ENCODE results near the gene PIP4K2A. TPM values are rescaled to one million over a fixed set of nuclear protein-coding genes. Genes with fewer than 3 reads are reported as not detected.

The PIP4K2A gene
- total RNA-seq, 1 donor from 2014 or later: 101 TPM

- H3K9me3 Mint-ChIP-seq: no peaks in the 10 kb centered on the region
- peaks cover 56% of the 10 kb centered on the region for H3K4me1 Mint-ChIP-seq
- H3K27ac Mint-ChIP-seq: no peak overlapping the region
- intact Hi-C loops (cut with micrococcal nuclease): no loop called here
- H3K36me3 Mint-ChIP-seq (ENCODE audit: low read depth): peaks cover 10% of the 10 kb centered on the region
- H3K27me3 Mint-ChIP-seq: no peaks in the 10 kb centered on the region
- H3K4me3 Mint-ChIP-seq: no peak overlapping the region
- no peak for DNase-seq
Observed at GRCh38 chr10:22662733-22663330, 51.5 kb downstream of the PIP4K2A start.

GRCh38 chr10:22659866-22660265 lies 54.5 kb downstream of the PIP4K2A start:
- H3K36me3 Mint-ChIP-seq (ENCODE audit: low read depth): peaks cover 16% of the 10 kb centered on the region
- H3K27ac Mint-ChIP-seq: peak overlapping the region; percentile 3
- H3K4me3 Mint-ChIP-seq: no peak overlapping the region
- intact Hi-C loops (cut with micrococcal nuclease): loop anchor here (10.0 kb wide), 2 partner anchors 225 to 355 kb away; no protein-coding TSS in a partner anchor
- H3K4me1 Mint-ChIP-seq: peaks cover 70% of the 10 kb centered on the region
- H3K9me3 Mint-ChIP-seq: no peaks in the 10 kb centered on the region
- peak; percentile 54 for DNase-seq
- H3K27me3 Mint-ChIP-seq: no peaks in the 10 kb centered on the region

GRCh38 chr10:22658745-22659410 lies 55.5 kb downstream of the PIP4K2A start:
- intact Hi-C loops (cut with micrococcal nuclease): loop anchor here (1.0 to 10.0 kb wide), 3 partner anchors 7 to 354 kb away; no protein-coding TSS in a partner anchor
- H3K27me3 Mint-ChIP-seq: no peaks in the 10 kb centered on the region

GRCh38 chr10:22657566-22658225 lies 56.7 kb downstream of the PIP4K2A start:
- Mint-ChIP-seq H3K4me3 (peak overlapping the region; percentile 78), H3K9me3 (no peaks in the 10 kb centered on the region), H3K27ac (peak overlapping the region; percentile 90), H3K27me3 (no peaks in the 10 kb centered on the region), H3K36me3 (ENCODE audit: low read depth) (peaks cover 23% of the 10 kb centered on the region), H3K4me1 (peaks cover 79% of the 10 kb centered on the region)
- intact Hi-C loops (cut with micrococcal nuclease): loop anchor here (1.0 to 10.0 kb wide), 3 partner anchors 9 to 353 kb away; no protein-coding TSS in a partner anchor
- peak; percentile 54 for DNase-seq

More at GRCh38 chr10:22658745-22659410, 55.5 kb downstream of the PIP4K2A start:
- Mint-ChIP-seq H3K27ac (peak overlapping the region; percentile 90), H3K9me3 (no peaks in the 10 kb centered on the region), H3K4me3 (peak overlapping the region; percentile 78), H3K36me3 (ENCODE audit: low read depth) (peaks cover 16% of the 10 kb centered on the region), H3K4me1 (peaks cover 76% of the 10 kb centered on the region)
- peak; percentile 55 for DNase-seq

- H3K27me3 Mint-ChIP-seq: no peaks in the 10 kb centered on the region
- peak; percentile 56 for DNase-seq
- intact Hi-C loops (cut with micrococcal nuclease): loop anchor here (10.0 kb wide), 2 partner anchors 222 to 352 kb away; no protein-coding TSS in a partner anchor
- peaks cover 82% of the 10 kb centered on the region for H3K4me1 Mint-ChIP-seq
- peak overlapping the region; percentile 78 for H3K4me3 Mint-ChIP-seq
- no peaks in the 10 kb centered on the region for H3K9me3 Mint-ChIP-seq
- peak overlapping the region; percentile 90 for H3K27ac Mint-ChIP-seq
- H3K36me3 Mint-ChIP-seq (ENCODE audit: low read depth): peaks cover 23% of the 10 kb centered on the region
Observed at GRCh38 chr10:22657024-22657423, 57.4 kb downstream of the PIP4K2A start.

- intact Hi-C loops (cut with micrococcal nuclease): loop anchor here (10.0 kb wide), 2 partner anchors 221 to 351 kb away; no protein-coding TSS in a partner anchor
- Mint-ChIP-seq H3K36me3 (ENCODE audit: low read depth) (peaks cover 23% of the 10 kb centered on the region), H3K27ac (peak overlapping the region; percentile 90), H3K4me3 (peak overlapping the region; percentile 64), H3K9me3 (no peaks in the 10 kb centered on the region), H3K27me3 (no peaks in the 10 kb centered on the region), H3K4me1 (peaks cover 86% of the 10 kb centered on the region)
- DNase-seq: peak; percentile 57
Observed at GRCh38 chr10:22656036-22656435, 58.3 kb downstream of the PIP4K2A start.

GRCh38 chr10:22655312-22655981 lies 58.9 kb downstream of the PIP4K2A start:
- intact Hi-C loops (cut with micrococcal nuclease): loop anchor here (1.0 to 10.0 kb wide), 7 partner anchors 9 to 351 kb away; no protein-coding TSS in a partner anchor

GRCh38 chr10:22652988-22653481 lies 61.3 kb downstream of the PIP4K2A start:
- H3K4me3 Mint-ChIP-seq: peak overlapping the region; percentile 84
- H3K36me3 Mint-ChIP-seq (ENCODE audit: low read depth): peaks cover 28% of the 10 kb centered on the region
- H3K27me3 Mint-ChIP-seq: no peaks in the 10 kb centered on the region
- peak overlapping the region; percentile 97 for H3K27ac Mint-ChIP-seq
- no peaks in the 10 kb centered on the region for H3K9me3 Mint-ChIP-seq
- peak; percentile 78 for DNase-seq
- intact Hi-C loops (cut with micrococcal nuclease): loop anchor here (10.0 kb wide), 2 partner anchors 218 to 348 kb away; no protein-coding TSS in a partner anchor
- H3K4me1 Mint-ChIP-seq: peaks cover 92% of the 10 kb centered on the region

More at GRCh38 chr10:22655312-22655981, 58.9 kb downstream of the PIP4K2A start:
- no peaks in the 10 kb centered on the region for H3K27me3 Mint-ChIP-seq
- peak overlapping the region; percentile 64 for H3K4me3 Mint-ChIP-seq
- H3K9me3 Mint-ChIP-seq: no peaks in the 10 kb centered on the region
- peak overlapping the region; percentile 90 for H3K27ac Mint-ChIP-seq
- H3K4me1 Mint-ChIP-seq: peaks cover 88% of the 10 kb centered on the region
- peaks cover 25% of the 10 kb centered on the region for H3K36me3 Mint-ChIP-seq (ENCODE audit: low read depth)
- DNase-seq: peak; percentile 80

- Mint-ChIP-seq H3K4me3 (peak overlapping the region; percentile 44), H3K9me3 (no peaks in the 10 kb centered on the region), H3K4me1 (peaks cover 92% of the 10 kb centered on the region), H3K27me3 (no peaks in the 10 kb centered on the region), H3K27ac (peak overlapping the region; percentile 100), H3K36me3 (ENCODE audit: low read depth) (peaks cover 22% of the 10 kb centered on the region)
- intact Hi-C loops (cut with micrococcal nuclease): loop anchor here (10.0 kb wide), 2 partner anchors 217 to 347 kb away; no protein-coding TSS in a partner anchor
- DNase-seq: peak; percentile 69
Observed at GRCh38 chr10:22651276-22651980, 63.0 kb downstream of the PIP4K2A start.

GRCh38 chr10:22649994-22650393 lies 64.4 kb downstream of the PIP4K2A start:
- intact Hi-C loops (cut with micrococcal nuclease): loop anchor here (1.0 to 10.0 kb wide), 5 partner anchors 16 to 345 kb away; no protein-coding TSS in a partner anchor
- Mint-ChIP-seq H3K4me1 (peaks cover 84% of the 10 kb centered on the region), H3K9me3 (no peaks in the 10 kb centered on the region), H3K27ac (peak overlapping the region; percentile 100), H3K4me3 (peak overlapping the region; percentile 90), H3K36me3 (ENCODE audit: low read depth) (peaks cover 22% of the 10 kb centered on the region), H3K27me3 (no peaks in the 10 kb centered on the region)
- peak; percentile 67 for DNase-seq

- Mint-ChIP-seq H3K9me3 (no peaks in the 10 kb centered on the region), H3K27ac (peak overlapping the region; percentile 100), H3K4me3 (peak overlapping the region; percentile 90), H3K4me1 (peaks cover 82% of the 10 kb centered on the region), H3K27me3 (no peaks in the 10 kb centered on the region), H3K36me3 (ENCODE audit: low read depth) (peaks cover 24% of the 10 kb centered on the region)
- intact Hi-C loops (cut with micrococcal nuclease): loop anchor here (1.0 to 2.0 kb wide), 3 partner anchors 17 to 63 kb away; no protein-coding TSS in a partner anchor
- peak; percentile 77 for DNase-seq
Observed at GRCh38 chr10:22649390-22649841, 65.0 kb downstream of the PIP4K2A start.

- peak overlapping the region; percentile 90 for H3K4me3 Mint-ChIP-seq
- H3K27ac Mint-ChIP-seq: peak overlapping the region; percentile 100
- peaks cover 31% of the 10 kb centered on the region for H3K36me3 Mint-ChIP-seq (ENCODE audit: low read depth)
- peak; percentile 63 for DNase-seq
- intact Hi-C loops (cut with micrococcal nuclease): loop anchor here (2.0 kb wide), 1 partner anchor 64 kb away; no protein-coding TSS in a partner anchor
- no peaks in the 10 kb centered on the region for H3K27me3 Mint-ChIP-seq
- no peaks in the 10 kb centered on the region for H3K9me3 Mint-ChIP-seq
- H3K4me1 Mint-ChIP-seq: peaks cover 87% of the 10 kb centered on the region
Observed at GRCh38 chr10:22648547-22648961, 65.8 kb downstream of the PIP4K2A start.

Data from activated CD4-positive, alpha-beta T cell treated with anti-CD3 and anti-CD28 coated beads, Interleukin-2, amount 10 ng/mL, durations not matched to agents 24 days and 14 days (primary cell).